Omental fat pad (tissue), 4 donors: ENCODE results near the gene SLC35G2. TPM values are rescaled to one million over a fixed set of nuclear protein-coding genes. Genes with fewer than 3 reads are reported as not detected.
A peak's percentile ranks its signal among the peaks of the same experiment; 100 is the strongest.

Experiments
- ATAC-seq: fragments of 150-250 bp; one replicate; pipeline ENCODE4 v1.9.1; 2016; ENCODE audit warnings: mild to moderate bottlenecking, moderate library complexity; ENCODE audit not compliant: low FRiP score
- DNase-seq: peaks from one replicate; pipeline ENCODE4 v3.0.0-alpha.2; 2019; ENCODE audit warnings: low spot score
- total RNA-seq, 4 donors: library from RNA; depleted of rRNA; stranded (reverse); fragments of >200 nt; gene quantifications; one replicate each; pipeline ENCODE4 v1.1.0, GENCODE V29; 2016
- TF ChIP-seq, protein P1 (sequence below), 3 donors: fragments of 450-650 bp; IDR thresholded peaks; one replicate each; pipeline ENCODE4 v1.5.1; 2016 to 2017; ENCODE audit warnings: antibody characterized with exemption in 3 of 3, mild to moderate bottlenecking in 3 of 3, moderate library complexity in 2 of 3

Gene SLC35G2
- total RNA-seq, 4 donors from 2014 or later: 9.1 to 27.8 (median 11.6) TPM

DNA sequence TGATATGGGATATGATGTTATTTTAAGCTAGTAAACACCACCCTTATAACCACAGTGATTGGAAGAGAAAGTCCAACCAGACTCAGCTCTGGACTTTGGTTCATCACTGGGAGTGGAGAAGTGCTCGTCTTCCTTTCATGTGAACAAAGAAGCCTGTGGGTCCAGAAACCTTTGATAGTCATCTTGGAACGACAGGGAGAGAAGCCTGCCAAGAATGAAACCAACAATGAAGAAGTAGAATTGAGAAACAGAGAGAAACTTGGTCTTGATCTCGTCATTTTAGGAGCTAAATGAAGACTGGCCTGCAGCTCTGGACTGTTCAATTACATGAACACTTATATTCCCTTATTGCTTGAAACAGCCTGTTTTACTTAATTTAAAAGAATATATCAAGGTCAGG is 13.1 kb upstream of the SLC35G2 start:
- TF ChIP-seq, protein P1, sequence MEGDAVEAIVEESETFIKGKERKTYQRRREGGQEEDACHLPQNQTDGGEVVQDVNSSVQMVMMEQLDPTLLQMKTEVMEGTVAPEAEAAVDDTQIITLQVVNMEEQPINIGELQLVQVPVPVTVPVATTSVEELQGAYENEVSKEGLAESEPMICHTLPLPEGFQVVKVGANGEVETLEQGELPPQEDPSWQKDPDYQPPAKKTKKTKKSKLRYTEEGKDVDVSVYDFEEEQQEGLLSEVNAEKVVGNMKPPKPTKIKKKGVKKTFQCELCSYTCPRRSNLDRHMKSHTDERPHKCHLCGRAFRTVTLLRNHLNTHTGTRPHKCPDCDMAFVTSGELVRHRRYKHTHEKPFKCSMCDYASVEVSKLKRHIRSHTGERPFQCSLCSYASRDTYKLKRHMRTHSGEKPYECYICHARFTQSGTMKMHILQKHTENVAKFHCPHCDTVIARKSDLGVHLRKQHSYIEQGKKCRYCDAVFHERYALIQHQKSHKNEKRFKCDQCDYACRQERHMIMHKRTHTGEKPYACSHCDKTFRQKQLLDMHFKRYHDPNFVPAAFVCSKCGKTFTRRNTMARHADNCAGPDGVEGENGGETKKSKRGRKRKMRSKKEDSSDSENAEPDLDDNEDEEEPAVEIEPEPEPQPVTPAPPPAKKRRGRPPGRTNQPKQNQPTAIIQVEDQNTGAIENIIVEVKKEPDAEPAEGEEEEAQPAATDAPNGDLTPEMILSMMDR (IDR thresholded peaks at IDR 0.05): no peak
- DNase-seq (no peak), ATAC-seq (no peak)

DNA sequence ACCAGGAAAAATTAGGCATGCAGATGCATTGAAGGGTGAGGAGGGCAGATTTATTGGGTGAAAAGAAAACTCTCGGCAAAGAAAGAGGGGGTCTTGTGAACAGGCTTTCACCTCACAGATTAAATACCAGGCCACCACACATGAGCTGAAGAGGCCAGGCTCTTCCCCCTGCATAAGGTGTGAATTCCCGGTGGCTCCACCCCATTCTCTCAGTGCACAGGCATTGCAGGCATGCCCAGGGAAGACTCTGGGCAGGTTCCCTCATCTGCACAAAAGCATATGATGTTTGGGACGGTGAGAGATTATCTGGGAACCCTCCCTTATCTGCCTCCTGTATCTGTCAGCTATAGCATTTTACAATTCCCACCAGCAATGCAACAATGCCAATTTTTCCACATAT is 7.2 kb upstream of the SLC35G2 start:
- DNase-seq (no peak), ATAC-seq (no peak)
- TF ChIP-seq, protein P1 (IDR thresholded peaks at IDR 0.05): no peak

DNA sequence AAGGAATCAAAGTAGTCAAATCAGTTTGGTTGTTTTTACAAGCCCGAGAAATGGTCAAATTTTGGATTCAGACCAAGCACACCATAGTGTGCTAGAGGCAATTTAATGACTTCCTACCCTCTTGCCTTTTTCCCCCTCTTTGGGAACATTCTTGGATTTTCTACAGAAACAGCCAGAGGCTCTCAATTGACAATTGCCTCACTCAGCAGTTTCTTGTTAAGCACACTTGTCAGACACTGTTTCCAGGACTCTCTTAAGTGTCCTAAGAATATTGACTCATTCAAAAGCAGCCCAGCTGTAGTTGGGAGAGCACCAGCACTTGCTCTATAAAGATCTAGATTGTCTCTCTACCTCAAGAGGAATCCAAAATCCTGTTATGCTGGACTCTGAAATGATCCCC is 1.5 kb upstream of the SLC35G2 start:
- no peak for ATAC-seq
- TF ChIP-seq, protein P1 (IDR thresholded peaks at IDR 0.05): no peak
- no peak for DNase-seq

DNA sequence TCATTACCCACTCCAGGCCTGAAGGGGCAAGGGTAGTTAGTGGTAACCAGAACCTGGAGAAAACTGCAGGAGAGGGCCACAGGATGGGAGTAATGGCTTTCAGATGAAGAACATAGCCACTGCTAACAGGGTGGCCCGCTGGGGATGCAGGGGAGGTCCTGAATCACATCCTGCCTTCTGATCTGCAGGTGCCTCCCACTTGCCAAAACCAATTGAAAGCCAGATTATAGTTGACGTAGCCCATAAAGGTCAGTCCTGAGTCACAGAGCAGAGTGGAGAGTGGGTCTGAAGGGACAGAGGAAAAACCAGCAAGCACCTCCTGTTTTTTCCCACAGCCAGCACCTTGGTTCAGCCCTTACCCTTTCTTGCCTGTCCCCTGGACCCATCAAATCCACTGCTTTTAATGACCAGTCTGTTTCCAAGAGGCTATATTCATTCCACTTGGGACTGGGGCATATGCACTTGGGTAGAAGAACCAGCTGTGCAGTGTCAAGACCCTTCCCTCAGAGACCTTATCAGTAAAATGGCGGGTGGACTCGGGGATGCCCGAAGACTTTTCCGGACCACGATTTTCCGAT is 646 bp upstream of the SLC35G2 start:
- TF ChIP-seq, protein P1 (IDR thresholded peaks at IDR 0.05): no peak
- peak; percentile 31 for DNase-seq
- peak; percentile 87 for ATAC-seq

DNA sequence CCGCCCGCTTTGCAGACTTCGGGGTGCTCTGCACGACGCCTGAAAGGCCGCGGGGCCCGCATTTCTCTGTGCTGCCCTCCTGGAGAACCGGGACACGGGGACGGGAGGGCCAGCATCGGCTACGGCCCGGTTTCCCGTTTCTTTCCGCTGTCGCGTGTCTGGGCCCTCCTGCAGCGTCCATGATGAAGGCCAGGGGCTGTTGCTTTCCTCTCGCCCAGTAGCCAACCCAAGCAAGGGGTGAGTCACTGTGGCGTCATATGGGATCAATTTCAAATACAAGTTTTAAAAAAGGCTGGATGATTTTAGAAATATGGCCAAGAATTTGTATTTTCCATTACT is 435 bp downstream of the SLC35G2 start:
- peak; percentile 29 for DNase-seq
- TF ChIP-seq, protein P1 (IDR thresholded peaks at IDR 0.05): no peak
- ATAC-seq: peak; percentile 72

DNA sequence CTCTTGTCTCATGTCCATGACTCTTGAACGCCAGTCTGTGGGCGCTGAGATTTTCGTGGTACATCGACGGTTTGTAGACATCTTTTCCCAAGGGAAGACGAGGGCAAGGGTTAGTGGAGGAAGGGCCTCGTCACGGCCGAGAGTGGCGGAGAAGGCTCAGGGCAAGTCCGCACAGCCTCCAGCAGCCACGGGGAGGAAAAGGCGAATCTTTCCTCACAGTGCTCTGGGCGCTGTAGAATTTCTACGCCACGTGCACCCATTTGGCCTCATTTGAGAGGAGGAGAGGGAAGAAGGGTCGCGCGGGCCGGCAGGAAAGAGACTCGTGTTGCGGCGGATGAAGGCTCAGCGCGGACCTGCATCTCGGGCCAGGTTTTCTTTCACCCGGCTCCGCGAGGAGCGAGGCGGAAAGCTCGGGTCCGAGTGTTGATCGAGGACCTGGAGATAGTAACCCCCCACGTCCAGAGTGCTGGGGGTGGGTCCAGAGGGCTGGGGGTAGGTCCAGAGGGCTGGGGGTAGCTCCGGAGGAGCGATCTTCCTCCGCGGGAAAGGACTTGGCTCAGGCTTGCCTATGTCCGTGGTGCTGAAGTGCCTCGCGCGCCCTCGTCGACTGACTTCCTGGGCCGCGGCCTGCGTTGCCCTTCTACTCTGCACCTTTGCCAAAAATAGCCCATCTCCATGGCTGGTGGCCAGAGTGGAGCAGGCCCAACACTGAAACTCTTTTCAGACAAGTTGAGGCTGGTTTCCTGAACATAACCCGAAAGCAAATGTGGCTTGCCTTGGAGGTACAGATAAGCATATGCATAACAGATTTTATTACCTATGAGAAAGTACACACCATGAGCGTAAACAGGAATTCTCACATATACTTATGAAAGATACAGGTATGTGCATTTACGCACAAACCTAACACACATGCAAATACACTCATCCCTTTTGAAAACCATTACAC is 1.1 kb downstream of the SLC35G2 start:
- DNase-seq: no peak
- peak; percentile 66 for ATAC-seq
- TF ChIP-seq, protein P1 (IDR thresholded peaks at IDR 0.05): no peak

DNA sequence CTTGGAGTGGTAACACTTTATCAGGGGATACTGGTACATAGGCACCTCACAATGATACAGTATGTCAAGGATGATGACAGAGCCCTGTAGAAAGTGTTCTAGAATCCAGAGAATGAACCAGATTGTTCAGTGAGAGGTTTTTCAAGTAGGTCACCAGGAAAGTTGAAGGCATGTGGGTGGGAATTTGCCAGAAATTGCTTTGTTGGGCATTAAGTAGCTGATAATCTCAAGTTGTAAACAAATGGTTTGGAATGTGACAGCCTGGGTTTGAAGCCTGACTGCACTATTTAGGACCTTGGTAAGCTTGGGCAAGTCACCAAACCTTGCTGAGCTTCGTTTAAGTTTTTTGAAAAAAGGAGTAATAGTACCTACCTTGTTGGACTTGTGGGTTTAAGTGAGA is 12.5 kb downstream of the SLC35G2 start:
- TF ChIP-seq, protein P1 (IDR thresholded peaks at IDR 0.05): no peak
- ATAC-seq: no peak

More for the DNA sequence above, 12.5 kb downstream of the SLC35G2 start:
- no peak for DNase-seq
